Measurements from ENCODE around the gene DCP2.

DCP2 gene

DNA sequence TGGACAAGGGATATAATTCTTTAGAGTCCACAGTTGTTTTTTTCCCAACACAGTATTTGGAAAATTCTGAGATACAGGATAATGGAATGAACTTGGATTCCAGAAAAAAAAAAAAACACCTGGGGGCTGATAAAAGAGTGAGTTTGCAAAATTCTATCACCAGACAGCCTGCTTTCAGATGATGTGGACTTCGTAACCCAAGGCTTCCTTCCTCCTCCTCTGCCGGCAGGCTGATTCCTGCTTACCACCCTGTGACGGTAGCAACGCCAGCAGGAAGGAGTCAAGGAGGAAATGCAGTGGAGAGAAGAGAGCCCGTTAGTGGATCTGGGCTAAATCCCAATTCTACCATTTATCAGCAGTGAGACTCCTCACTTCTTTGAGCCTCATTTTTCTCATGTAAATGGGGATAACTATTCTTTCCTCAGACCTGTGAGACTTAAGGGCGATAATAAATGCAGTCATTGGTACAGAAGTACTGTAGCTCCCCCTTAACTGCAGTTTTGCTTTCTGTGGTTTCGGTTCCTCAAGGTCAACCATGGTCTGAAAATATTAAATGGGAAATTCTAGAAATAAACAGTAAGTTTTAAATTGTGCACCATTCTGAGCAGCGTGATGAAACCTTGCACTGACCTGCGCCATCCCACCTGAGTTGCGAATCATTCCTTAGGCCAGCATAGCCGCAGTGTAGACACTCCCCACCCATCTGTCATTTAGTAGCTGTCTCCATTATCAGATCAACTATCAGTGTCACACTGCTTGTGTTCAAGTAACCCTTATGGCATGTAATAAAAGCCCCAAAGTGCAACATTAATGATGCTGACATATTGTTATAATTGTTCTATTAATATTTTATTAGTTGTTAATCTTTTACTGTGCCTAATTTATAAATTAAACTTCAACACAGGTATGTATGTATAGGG lies 71.4 kb downstream of the DCP2 start:
- no peak for DNase-seq

DNA sequence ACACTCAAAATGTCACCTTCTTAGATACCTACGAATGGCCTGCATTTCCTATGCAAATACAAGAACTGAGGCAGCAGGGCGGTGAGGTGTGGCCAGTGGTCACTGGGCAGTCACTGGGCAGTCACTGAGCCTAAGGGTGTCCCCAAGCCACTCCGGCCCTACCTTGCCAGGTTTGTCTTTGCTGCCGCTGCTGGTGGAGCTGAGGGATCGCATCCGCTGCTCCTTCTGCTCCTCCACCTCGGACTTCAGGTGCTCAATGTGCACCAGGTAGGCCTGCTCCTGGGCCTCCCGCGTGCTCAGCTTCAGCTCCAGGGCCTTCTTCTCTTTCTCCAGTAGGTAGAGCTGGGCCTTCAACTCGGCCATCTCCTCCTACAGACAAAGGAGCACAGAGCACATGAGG lies 72.3 kb downstream of the DCP2 start:
- DNase-seq, result no peak

DNA sequence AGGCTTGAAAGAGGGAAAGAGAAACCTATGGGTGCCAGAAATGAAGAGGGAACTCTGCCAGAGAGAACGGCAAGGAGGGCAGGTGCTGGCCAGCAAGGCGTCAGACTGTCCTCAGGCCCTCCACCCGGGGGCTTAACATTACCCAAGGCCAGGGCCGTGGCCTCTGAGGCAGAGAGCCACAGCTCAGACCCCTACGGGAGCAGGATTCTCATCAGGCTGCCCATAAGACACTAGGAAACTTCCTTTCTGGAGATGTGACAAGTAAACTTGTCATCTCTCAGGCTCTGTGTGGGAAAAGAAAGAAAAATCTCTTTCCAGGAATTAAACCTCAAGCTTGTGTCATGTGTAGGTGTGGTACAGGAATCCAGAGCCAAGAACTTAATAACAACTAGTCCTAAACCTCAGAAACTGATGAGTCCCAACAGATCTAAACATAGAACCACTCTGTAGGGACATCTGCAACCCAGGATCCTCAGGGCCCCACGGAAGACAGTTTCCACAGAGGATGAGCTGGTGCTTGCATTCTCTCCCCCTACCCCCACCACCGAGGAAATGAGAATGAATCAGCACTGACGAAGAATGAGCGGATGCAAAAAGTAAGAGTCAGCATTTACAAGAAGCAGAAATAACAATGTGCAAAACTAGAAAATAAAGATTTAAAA lies 74.3 kb downstream of the DCP2 start:
- no peak for DNase-seq

DNA sequence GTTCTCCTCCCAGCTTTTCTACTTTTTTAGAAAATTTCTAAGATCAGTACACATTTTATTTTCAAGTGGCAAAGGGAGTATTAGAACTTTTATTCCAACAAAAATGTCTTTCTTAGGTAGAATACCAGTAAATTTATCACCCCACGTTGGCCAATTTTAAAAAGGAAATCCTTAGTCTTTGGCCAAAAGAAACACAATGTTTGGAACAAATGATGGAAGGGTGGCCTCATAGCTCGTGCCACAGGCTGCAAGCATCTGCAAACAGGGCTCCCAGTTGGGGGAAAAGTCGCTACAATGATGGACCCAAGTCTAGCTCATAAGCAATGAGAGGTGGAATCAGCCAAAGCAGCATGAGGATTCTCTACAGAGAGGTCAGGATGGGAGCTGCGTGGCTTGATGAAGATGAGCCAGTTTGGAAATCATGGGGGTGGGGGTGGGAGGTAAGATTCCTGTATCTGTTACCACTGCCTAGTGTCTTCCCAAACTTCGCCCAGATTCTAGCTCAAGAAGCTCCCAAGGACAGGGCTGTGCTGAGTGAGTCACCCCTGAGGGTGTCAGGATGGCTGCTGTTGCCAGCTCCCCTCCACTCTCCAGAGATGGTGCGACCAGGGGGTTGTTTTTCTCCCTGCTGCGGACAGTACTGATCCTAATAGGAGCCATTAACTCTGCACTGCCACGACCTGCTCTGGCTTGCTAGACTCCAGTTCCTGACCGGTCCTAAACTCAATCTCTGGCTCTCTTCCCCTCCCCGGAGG lies 75.6 kb downstream of the DCP2 start:
- no peak for DNase-seq

DNA sequence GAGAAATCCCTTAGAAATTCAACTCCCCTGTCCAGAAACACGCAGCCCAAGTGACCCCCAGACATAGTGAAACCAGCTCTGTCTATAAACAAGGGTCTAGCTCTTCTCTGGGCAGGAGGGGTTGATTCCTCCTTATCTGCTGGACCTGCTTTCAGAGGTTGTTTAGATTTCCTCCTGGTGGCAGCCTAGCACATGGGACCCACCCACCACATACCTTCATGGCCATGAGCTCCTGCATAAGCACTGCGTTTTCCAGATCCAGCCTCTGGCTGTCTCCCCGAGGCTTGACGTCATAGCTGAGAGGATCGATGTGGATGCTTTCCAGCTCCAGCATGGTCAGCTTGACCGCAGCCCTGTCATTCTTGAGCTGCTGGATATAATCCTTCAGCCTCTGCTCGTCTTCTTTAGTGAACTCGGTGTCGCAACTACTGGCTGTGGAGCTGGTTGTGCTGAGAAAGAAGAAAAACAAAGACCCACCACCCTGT lies 77.0 kb downstream of the DCP2 start:
- DNase-seq, result no peak

DNA sequence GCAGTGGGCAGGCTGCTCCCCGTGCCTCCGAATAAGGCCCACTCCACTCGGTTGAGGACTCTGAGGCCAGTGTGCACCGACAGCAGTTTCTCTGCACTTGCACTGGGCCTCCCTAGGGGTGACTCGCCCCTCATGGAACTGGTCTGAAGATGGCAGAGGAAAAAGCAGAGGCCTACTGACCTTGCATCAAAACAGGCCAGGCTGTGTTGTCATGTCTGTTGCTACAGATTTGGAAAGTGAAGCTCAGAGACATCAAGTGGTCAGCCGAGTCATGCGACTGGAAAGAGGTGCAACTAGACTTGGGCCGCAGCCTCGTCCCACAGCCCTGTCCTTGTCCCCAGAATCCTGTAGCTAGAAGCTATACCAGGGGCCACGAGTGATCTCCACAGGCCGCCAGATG lies 78.3 kb downstream of the DCP2 start:
- no peak for DNase-seq

DNA sequence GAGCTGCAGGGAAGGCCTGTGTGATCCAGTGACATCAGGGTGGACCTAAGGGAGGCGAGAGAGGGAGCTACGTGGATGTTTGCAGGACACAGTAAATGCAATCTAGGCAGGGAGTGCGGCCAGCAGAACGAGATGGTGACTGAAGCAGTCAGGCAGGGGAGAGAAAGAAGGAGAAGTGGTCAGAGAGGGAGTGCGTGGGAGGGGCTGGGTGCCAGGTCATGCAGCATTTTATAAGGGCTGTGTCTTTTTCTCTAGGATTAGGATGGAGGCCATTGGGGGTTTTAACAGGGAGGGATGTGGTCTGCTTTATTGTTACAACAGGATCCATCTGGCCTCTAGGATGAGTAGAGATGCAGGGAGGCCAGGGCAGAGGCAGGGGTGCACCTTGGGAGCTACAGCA lies 80.4 kb downstream of the DCP2 start:
- no peak for DNase-seq

DNA sequence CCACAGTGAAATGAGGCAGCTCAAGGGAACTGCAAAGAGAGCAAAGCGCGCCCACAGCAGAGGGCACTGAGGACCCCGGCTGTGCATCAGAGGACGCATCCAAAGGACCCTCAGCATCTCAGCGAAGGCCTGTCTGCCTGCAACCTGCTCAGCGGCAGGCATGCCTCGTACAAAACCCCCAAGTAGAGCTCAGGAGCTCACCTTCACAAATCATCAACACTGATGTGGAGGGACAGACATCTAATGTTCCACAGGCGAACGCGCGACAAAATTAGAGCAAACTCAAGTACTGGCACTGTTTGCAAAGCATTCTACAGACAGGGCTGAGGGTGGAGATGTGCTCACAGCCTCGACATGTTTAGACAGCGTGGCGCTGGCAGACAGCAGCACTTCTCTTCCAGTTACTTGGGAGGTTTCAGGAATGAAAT lies 81.0 kb downstream of the DCP2 start:
- DNase-seq, result no peak

DNA sequence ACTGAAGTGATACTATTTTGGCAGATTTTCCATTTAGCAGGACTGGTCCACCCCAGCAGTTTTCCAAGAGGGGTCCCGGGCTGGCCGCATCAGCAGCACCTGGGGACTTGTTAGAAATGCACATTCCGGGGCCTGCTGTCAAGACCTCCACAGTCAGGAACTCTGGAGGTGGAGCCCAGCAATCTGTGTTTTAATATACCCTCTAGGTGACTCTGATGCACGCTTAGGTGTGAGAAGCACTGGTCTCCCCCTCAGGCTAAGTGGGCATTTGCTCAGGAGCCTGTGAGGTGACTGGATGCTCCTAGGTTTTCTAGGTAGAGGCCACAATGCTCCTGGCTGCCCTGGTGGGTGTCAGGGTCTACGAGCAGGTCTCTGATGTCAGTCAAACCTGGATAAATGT lies 81.7 kb downstream of the DCP2 start:
- no peak for DNase-seq

DNA sequence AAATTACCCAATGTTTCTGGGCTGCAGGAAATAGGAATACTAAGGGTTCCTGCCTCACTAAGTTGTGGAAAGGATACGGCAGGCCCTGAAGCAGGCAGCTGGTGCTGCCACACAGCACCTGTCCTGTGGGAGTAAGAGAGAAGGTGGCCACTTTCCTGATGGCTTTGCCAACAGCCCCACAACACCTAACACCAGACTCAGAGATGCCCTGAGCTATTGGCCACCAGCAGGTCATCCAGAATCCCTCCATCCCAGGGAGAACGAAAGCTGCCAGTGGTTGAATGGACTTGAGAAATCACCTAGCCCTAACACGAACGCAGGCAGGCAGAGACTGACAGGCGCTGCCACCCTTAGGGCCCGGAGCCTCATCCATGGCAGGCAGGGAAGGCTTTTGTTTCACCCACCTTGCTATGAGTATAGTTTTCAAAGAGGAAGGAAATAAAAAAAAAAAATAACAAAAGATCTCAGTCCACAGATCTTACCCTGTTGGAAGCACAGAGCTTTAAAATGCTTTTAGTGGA lies 82.2 kb downstream of the DCP2 start:
- no peak for DNase-seq

DNA sequence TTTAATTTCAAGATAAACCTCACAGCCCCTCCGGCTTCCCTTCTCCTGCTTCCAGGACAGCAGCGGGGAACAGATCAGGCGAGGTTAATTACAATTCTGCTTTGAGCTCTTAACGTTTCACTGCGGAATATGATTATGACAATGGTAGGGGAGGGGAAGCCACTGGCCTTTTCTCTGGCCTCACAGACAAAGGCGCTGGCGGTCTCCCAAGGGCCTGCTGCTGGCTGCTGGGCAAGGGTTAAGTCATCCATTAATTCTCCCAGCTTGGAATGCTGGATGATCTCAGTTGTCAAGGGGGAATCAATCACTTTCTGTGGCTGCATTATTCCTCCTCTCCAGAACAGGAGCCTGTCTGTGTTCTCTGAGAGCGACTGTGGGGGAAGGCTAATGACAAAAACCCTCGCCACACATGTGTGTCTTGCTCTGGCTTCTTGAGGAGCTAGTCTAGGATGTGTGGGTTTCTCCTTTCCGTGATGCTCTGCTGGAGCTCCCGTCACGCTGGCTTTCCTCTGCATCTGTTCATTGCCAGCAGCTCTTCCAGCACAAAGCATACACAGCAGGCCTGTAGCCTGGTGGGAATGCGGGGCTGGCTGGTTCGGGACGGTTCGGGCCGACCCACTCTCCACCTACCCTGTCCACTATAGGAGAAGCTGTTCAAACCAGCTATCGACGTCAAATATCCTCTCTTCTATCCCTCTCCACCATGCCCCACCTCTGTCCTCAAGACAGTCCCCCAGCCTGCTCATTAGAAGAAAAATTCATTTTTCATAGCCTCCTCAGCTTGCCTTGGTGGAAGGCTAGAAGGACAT lies 82.8 kb downstream of the DCP2 start:
- no peak for DNase-seq

DNA sequence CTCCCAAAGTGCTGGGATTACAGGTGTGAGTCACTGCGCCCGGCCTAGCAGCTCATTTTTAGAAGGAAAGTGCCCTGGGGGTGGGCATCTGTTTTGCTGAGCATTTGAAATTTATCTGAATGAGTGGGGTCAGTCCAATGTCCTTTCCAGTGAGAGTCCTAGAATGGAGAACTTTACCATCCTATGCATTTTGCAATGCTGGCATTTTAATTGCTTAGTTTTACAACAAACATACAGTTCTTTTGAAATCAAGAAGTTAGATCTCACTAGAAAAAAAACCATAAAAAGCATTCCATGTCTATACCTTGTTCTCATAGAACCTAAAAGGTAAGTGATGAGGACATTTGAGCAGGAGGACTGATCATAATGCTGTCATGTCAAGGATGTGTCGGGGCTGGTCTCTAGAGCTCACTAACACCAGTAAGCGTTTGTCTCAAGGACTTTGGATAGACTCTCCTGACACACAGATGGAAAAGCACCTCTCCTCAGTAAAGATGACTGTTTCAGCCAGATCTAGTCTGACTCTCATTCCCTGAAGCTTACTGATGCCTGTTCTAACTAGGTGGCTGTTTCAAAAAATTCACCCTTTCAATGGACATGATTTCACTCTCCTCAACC lies 83.9 kb downstream of the DCP2 start:
- DNase-seq, result no peak

DNA sequence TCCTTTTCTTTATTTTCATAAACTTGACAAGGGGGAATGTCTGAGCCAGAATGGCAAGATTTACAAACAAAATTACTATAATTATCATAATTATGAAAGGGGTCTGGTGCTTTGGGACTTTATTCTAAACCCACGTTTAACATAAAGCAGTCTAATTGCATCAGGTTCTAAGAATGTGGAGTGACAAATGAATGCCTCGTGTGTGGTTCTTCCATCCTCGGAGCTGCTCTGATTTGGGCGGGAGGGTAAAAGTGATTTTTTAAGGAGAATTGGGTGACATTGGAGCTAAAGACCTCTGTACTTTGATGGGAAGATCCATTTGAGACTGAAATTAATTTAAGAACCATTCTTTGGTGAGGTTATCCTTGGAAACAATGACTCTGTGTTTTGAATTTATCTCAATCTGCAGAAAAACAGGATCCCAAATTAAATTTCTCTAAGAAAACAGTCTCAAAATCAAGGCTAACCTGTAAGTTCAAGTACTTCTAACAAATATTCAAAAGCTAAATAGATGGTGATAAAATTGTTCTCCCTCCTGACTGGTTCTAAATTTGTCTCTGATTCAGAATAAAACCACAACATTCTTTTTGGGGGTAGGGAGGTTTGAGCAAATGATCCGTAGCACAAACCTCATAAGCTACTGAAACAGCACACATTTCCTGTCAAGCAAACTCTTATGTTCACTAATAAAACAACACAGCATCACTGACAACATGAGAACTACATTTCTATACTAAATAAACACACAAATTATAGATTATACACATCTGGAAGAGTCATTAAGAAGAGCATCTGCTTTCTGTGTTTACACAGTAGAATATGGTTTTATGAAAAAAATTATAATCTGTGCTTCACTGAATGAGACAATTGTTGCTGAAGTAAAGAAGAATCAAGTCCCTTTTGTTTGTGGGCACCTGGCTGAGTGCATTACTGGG lies 85.5 kb downstream of the DCP2 start:
- no peak for DNase-seq

DNA sequence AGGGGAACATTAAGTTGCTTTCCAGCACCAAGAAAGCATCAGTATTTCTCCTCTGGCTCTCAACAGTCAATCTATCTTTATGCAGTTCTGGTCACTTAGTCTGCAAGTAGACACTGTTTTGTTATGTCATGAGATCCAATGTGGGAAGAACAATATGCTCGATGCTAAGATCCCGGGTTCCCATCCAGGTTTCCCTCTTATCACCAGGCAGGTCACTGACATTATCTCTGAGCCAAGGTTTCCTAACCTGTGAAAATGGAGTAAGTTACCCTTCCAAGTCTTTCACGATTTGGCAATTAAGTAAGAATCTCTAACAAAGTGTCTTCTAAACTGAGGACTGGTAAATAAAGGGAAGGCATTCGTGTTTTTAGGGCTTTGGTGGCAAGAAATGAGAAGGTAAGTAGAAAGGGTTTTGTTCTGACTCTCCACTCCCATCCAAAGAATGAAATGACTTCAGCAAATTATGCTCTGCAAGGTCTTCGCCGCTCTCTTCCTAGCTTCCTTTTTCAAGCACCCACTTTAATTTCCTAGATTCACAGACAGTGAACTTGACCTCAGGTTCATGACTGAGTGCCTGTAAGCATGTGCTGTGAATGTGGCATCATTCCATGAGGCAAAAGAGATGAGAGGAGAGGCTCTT lies 86.4 kb downstream of the DCP2 start:
- no peak for DNase-seq

DNA sequence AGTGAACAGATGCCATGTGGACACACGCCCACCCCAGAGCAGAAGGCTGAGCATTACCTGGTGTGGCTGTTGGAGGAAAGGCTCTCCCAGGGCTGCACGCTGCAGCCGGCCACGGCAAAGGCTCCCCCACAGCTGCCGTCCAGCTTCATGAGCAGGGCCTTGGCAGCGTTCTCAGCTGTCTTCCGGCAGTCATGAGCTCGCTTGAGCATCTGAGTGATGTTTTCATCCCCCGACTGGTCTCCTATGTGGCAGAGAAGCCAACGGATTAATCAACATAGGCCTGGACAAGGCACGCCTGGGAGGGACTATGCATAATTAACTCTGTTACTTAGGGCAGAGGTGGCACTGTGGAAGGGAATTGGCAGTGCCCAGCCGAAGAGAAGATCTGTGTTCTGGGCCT lies 87.3 kb downstream of the DCP2 start:
- no peak for DNase-seq

DNA sequence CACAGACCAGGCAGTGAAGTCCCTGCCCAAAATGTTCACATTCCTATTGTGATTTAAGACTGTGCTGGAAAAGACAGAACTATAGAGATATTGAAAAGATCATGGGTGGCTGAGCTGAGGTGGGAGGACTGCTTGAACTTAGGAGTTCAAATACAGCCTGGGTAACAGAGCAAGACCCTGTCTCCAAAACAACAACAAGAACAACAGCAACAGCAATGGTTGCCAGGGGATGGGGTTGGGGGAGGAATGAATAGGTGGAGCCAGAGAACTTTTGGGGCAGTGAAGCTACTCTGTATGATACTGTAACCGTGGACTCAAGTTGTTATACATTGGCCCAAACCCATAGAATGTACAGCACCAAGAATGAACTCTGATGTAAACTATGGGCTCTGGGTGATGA lies 88.2 kb downstream of the DCP2 start:
- no peak for DNase-seq

DNA sequence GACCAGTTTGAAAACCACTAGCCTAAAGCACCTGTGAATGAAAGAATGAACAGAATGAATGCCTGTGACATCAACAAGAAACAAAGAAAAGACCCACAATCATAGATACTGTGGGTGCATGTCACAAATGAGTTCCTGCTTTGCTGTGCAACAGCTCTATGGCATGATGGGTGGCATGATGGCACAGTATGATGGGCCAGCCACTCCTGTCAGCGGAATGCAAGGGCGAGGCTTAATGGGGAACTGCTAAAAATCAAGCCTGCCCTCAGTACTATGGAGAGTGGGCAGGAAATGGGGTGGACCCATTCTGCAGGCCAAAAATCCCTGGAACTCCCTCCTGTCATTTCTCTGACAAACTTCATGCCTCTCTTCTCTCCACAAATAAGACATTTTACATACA lies 89.0 kb downstream of the DCP2 start:
- no peak for DNase-seq

DNA sequence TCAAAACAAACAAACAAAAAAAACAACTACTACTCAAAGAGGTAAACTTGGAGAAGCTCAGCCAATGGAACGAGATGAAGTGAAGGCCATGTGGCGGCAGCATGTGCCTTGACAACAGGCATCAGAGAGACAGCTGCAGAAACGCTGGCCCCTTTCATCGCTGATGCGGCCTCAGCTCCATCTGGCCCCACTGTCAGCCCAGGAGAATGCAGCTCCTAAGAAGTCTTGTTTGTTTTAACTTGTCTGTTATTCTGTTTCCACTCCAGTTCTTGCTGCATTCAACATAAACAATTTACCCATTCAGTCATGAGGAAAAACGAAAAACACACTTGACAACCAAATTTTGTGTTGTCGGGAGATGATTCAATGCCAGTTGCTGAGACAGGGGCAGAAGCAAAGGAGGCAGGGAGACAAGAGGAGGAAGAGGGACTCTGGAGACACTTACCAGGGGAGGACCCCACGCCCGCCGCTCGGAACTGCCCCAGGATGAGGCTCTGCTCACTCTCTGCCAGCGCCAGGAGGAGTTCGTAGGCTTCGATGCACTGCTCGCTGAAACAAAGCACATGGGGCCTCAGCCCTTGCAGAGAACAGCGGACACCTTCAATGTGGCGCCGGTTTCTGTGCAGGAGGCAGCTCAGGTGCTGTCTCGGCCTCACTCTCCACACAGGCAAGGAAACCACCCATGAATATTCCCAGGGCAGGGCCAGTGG lies 91.2 kb downstream of the DCP2 start:
- no peak for DNase-seq

DNA sequence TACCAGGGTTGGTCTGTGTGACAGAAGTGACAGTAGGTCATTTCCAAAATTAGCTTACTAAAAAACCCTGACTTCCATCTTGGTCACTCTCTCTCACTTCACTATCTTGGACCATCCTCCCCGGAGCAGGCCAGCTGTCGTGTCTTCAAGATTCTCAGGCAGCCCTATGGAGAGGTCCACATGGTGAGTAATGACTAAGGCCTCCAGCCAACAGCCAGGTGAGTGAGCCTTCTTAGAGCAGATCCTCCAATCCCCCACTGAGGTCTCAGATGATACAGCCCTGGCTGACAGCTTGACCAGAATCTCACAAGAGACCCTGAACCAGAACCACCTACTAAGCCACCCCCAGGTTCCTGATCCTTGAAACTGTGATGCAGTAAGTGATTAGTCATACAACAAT lies 92.0 kb downstream of the DCP2 start:
- DNase-seq, result no peak
